ENCODE data around the gene SLC44A4. TPM values are rescaled to one million over a fixed set of nuclear protein-coding genes. Genes with fewer than 3 reads are reported as not detected.

SLC44A4 gene
- total and polyA plus RNA-seq, 2 of the 8 experiments (the other 6 are each of a cell fraction or from before 2014, with no cell fraction given), result 4.8 to 7.0 TPM

DNA sequence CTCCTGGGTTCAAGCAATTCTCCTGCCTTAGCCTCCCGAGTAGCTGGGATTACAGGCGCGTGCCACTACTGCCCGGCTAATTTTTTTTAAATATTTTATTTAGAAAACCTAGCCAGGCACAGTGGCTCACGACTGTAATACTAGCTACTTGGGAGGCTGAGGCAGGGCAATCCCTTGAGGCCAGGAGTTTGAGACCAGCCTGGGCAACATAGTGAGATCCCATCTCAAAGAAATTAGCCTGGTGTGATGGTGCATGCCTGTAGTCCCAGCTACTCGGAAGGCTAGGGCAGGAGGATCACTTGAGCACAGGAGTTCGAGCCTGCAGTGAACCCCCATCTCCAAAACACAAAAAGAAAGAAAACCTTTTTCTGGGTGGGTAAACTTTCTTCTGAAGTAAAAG is 2.4 kb downstream of the SLC44A4 start:
- no peak overlapping the region for H3K9ac ChIP-seq (replicated peaks in 1 of 4; ENCODE audit: extremely low read depth in 1 of 4, low read depth in 3 of 4, low read length in 3 of 4)
- H3K23ac ChIP-seq (ENCODE audit: insufficient read length), result no peak overlapping the region
- no peak overlapping the region for H3K4me2 ChIP-seq (ENCODE audit: insufficient read depth in 1 of 2, low read depth in 2 of 2, low read length in 2 of 2)
- peaks cover 1 to 9% of the 10 kb centered on the region in 2 experiments for H4K20me1 ChIP-seq (replicated peaks in 1 of 2; ENCODE audit: control insufficient read depth in 1 of 2, insufficient read depth in 2 of 2, low read length in 2 of 2)
- no peak overlapping the region for H2AFZ ChIP-seq (ENCODE audit: low read length)
- H3K27me3 ChIP-seq (replicated peaks in 1 of 4; ENCODE audit: control insufficient read depth in 3 of 4, extremely low read depth in 1 of 4, insufficient read depth in 3 of 4, low read length in 3 of 4), result no peaks in the 10 kb centered on the region
- no peak overlapping the region for H2BK5ac ChIP-seq (ENCODE audit: low read depth, low read length)
- H2BK20ac ChIP-seq (ENCODE audit: low read length), result no peak overlapping the region
- no peak overlapping the region for H4K5ac ChIP-seq (ENCODE audit: insufficient read length, low read depth, low read length)
- no peaks in the 10 kb centered on the region; the same call in 1 of the 2 replicates for H3K23me2 ChIP-seq (ENCODE audit: low read depth, low read length)
- TF ChIP-seq FOSL1 (IDR thresholded peaks at IDR 0.05; ENCODE audit: insufficient read depth, low read depth, low read length) (no peak), MAFK (IDR thresholded peaks at IDR 0.05; ENCODE audit: low read depth, low read length) (no peak), RAD21 (IDR thresholded peaks at IDR 0.05 in 1 of 2, conservative IDR thresholded peaks at IDR 0.05 in 1 of 2; ENCODE audit: low read depth in 2 of 2, low read length in 2 of 2) (no peak), SRF (IDR thresholded peaks at IDR 0.05; ENCODE audit: low read depth, low read length) (no peak), BACH1 (IDR thresholded peaks at IDR 0.05; ENCODE audit: low read length) (no peak), RNF2 (IDR thresholded peaks at IDR 0.05; ENCODE audit: borderline replicate concordance, low read depth, low read length, missing control alignments, poor library complexity, severe bottlenecking) (no peak), HDAC6 (IDR thresholded peaks at IDR 0.05; ENCODE audit: low read depth, low read length) (no peak), CBX5 (IDR thresholded peaks at IDR 0.05; ENCODE audit: low read depth, low read length) (no peak)
- H4K91ac ChIP-seq (replicated peaks; ENCODE audit: insufficient read length, low read length), result no peak overlapping the region
- H3K79me1 ChIP-seq (ENCODE audit: low read depth, low read length), result no peaks in the 10 kb centered on the region; the same call in 1 of the 2 replicates
- POLR2A ChIA-PET (ENCODE audit: partially characterized antibody), result interaction anchor here (1.4 to 5.6 kb wide), 6 partner anchors 12 to 49 kb away, joined by 4 to 47 read pairs (median 6); partner anchors contain the start of genes HSPA1B and NEU1
- H3K14ac ChIP-seq (ENCODE audit: insufficient read length), result no peak overlapping the region
- H3K4me1 ChIP-seq (replicated peaks in 1 of 4; ENCODE audit: control insufficient read depth in 3 of 4, insufficient read depth in 4 of 4, low read length in 3 of 4), result peaks cover 0 to 13% (median under 1%) of the 10 kb centered on the region in 4 experiments; a peak in 2 of 7 replicates
- FAIRE-seq, result no peak
- H3K4me3 ChIP-seq (ENCODE audit: extremely low read depth in 1 of 4, insufficient read depth in 2 of 4, low read depth in 3 of 4, low read length in 4 of 4), result no peak overlapping the region
- H3K56ac ChIP-seq (replicated peaks; ENCODE audit: insufficient read length, low read depth, low read length), result no peak overlapping the region
- H3K79me2 ChIP-seq (ENCODE audit: control insufficient read depth in 1 of 2, insufficient read depth in 2 of 2, low read length in 2 of 2), result no peaks in the 10 kb centered on the region
- H3K9me3 ChIP-seq (ENCODE audit: insufficient read depth in 2 of 2, low read depth in 1 of 2, low read length in 1 of 2), result no peaks in the 10 kb centered on the region
- DNase-seq (ENCODE audit: low read depth in 1 of 2, low spot score in 2 of 2), result no peak
- no peak overlapping the region for H3K18ac ChIP-seq (ENCODE audit: extremely low read depth, low read length)
- WGBS, 2 experiments (ENCODE audit: extremely low coverage in 1 of 2, insufficient coverage in 1 of 2, insufficient read length in 1 of 2, insufficient replicate concordance in 2 of 2, low coverage in 1 of 2, low lambda C conversion rate in 2 of 2, missing lambda C conversion rate in 1 of 2), result 91% methylated on average over 7 of the region's 7 CpGs; no CpG with 5 or more reads in 1 of the 2 experiments
- no peak overlapping the region for H3K27ac ChIP-seq (ENCODE audit: low read depth, low read length)
- no peak overlapping the region for H2AK5ac ChIP-seq (ENCODE audit: low read depth, low read length)
- CTCF ChIA-PET (ENCODE audit: partially characterized antibody), result interaction anchor here (0.6 to 8.1 kb wide), 9 partner anchors 8 to 212 kb away, joined by 3 to 59 read pairs (median 3); no protein-coding TSS in a partner anchor
- H2BK12ac ChIP-seq (ENCODE audit: low read depth, low read length), result no peak overlapping the region
- no peak overlapping the region for H4K8ac ChIP-seq (ENCODE audit: extremely low read depth, insufficient read depth, low read length)
- no peak overlapping the region for H2BK15ac ChIP-seq (ENCODE audit: low read length)
- no peak overlapping the region for H2BK120ac ChIP-seq (replicated peaks; ENCODE audit: low read depth, low read length)
- no peak overlapping the region for H3K4ac ChIP-seq (replicated peaks; ENCODE audit: insufficient read length, low read depth, low read length)
- H3K36me3 ChIP-seq (ENCODE audit: control insufficient read depth in 2 of 4, insufficient read depth in 4 of 4, low read length in 3 of 4), result peaks cover 9 to 18% (median 18%) of the 10 kb centered on the region in 4 experiments; a peak in 6 of 8 replicates

Data from H1 (cell line).